Vagina (tissue), 2 donors: ENCODE data around the gene ASXL3. TPM values are rescaled to one million over a fixed set of nuclear protein-coding genes. Genes with fewer than 3 reads are reported as not detected.

Experiments used
- DNase-seq, 2 donors: peaks; one replicate each; pipeline ENCODE4 v3.0.0-alpha.2; 2017; ENCODE audit errors: extremely low spot score in 2 of 2
- H3K27ac ChIP-seq: fragments of 200-600 bp; sonication (generic); one replicate; pipeline ENCODE4 v1.5.1; 2019
- H3K27me3 ChIP-seq: fragments of 200-600 bp; sonication (generic); one replicate; pipeline ENCODE4 v1.5.1; 2019
- H3K36me3 ChIP-seq, 2 donors: fragments of 200-600 bp; sonication (generic); one replicate each; pipeline ENCODE4 v1.5.1; 2017 to 2019
- H3K4me1 ChIP-seq: fragments of 200-600 bp; sonication (generic); one replicate; pipeline ENCODE4 v1.5.1; 2019
- H3K4me3 ChIP-seq, 2 donors: fragments of 200-600 bp; sonication (generic); 1 replicate in 1 of 2; 2 replicates in 1 of 2; pipeline ENCODE4 v1.5.1; 2016 to 2019
- H3K9me3 ChIP-seq: fragments of 200-600 bp; sonication (generic); one replicate; pipeline ENCODE4 v1.5.1; 2019
- POLR2A ChIP-seq, 2 donors: fragments of 450-650 bp; IDR thresholded peaks; one replicate each; pipeline ENCODE4 v1.6.1; 2017; ENCODE audit warnings: antibody characterized with exemption in 2 of 2, mild to moderate bottlenecking in 2 of 2, moderate library complexity in 2 of 2
- POLR2AphosphoS5 ChIP-seq, 2 donors: sonication (generic); formaldehyde crosslinking; IDR thresholded peaks; one replicate each; pipeline ENCODE4 v1.9.0; 2017; ENCODE audit warnings: antibody characterized with exemption in 2 of 2, mild to moderate bottlenecking in 2 of 2, low read depth in 1 of 2; ENCODE audit not compliant: insufficient read depth in 1 of 2
- intact Hi-C: fragments of 100-400 bp; cut with DNase I; formaldehyde crosslinking; loops from one replicate; pipeline ENCODE4 v1.15.1; 2023
- total RNA-seq: library from RNA; depleted of rRNA; stranded (reverse); fragments of >200 nt; gene quantifications from one replicate; pipeline ENCODE4 v1.2.3, GENCODE V29; 2016
- TF ChIP-seq, protein P1 (sequence below), 3 experiments: fragments of 450-650 bp in 2 of 3; fragments of 200-600 bp in 1 of 3; sonication (generic) in 1 of 3; IDR thresholded peaks; one replicate each; pipeline ENCODE4 v1.5.1; 2017 to 2019; ENCODE audit warnings: antibody characterized with exemption in 3 of 3, mild to moderate bottlenecking in 2 of 3, moderate library complexity in 2 of 3

ASXL3 gene
- total RNA-seq, 1 donor from 2014 or later: 5.9 TPM

DNA sequence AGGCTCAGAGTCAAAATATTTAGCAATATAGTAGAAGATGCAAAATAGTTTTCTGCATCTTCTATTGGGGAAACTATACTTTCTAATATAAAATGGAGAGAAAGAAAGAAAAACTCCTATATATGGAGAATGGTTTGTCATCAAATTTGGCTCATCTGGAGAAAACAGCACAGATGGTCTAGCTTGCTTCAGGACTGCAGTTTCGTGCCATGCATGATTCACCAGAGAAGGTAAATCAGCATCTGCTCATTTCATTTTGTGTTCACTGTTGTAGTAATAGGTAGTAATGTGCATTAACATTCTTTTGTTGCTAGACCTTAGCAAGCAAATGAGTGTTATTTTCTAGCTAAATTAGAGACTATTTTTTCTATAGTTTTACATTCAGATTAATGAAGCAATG lies 179.0 kb downstream of the ASXL3 start:
- Histone ChIP-seq H3K4me3 (no peak overlapping the region), H3K27ac (no peak overlapping the region), H3K36me3 (no peaks in the 10 kb centered on the region), H3K9me3 (no peaks in the 10 kb centered on the region), H3K27me3 (no peaks in the 10 kb centered on the region), H3K4me1 (peaks cover 8% of the 10 kb centered on the region)
- DNase-seq: no peak
- TF ChIP-seq POLR2AphosphoS5 (IDR thresholded peaks at IDR 0.05; ENCODE audit: insufficient read depth in 1 of 2, low read depth in 1 of 2) (no peak), POLR2A (IDR thresholded peaks at IDR 0.05) (no peak)
- TF ChIP-seq, protein P1, sequence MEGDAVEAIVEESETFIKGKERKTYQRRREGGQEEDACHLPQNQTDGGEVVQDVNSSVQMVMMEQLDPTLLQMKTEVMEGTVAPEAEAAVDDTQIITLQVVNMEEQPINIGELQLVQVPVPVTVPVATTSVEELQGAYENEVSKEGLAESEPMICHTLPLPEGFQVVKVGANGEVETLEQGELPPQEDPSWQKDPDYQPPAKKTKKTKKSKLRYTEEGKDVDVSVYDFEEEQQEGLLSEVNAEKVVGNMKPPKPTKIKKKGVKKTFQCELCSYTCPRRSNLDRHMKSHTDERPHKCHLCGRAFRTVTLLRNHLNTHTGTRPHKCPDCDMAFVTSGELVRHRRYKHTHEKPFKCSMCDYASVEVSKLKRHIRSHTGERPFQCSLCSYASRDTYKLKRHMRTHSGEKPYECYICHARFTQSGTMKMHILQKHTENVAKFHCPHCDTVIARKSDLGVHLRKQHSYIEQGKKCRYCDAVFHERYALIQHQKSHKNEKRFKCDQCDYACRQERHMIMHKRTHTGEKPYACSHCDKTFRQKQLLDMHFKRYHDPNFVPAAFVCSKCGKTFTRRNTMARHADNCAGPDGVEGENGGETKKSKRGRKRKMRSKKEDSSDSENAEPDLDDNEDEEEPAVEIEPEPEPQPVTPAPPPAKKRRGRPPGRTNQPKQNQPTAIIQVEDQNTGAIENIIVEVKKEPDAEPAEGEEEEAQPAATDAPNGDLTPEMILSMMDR (IDR thresholded peaks at IDR 0.05): no peak
- intact Hi-C loops: no loop called here

DNA sequence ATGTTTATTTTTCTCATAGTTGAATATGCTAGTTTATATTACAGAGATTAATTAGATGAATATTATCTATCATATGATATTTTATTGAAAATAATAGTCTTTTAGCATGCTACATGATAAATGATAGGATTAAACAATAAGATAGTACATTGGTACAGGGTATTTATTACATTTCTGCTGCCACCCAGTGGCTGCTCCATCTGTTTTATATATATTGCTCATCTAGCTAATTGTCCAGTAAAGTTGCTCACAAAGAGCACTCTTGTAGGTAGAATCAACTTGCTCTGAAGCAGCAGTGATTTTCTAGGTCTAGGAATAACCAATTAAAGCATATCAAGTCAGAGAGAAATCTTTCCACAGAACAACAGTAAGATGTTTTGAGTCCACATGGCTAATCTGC lies 183.3 kb downstream of the ASXL3 start:
- peaks cover 1% of the 10 kb centered on the region for H3K4me1 ChIP-seq
- no peak for TF ChIP-seq POLR2AphosphoS5 (IDR thresholded peaks at IDR 0.05; ENCODE audit: insufficient read depth in 1 of 2, low read depth in 1 of 2)
- no peak for TF ChIP-seq POLR2A (IDR thresholded peaks at IDR 0.05)
- TF ChIP-seq, protein P1 (IDR thresholded peaks at IDR 0.05): no peak
- no peak overlapping the region for H3K4me3 ChIP-seq
- H3K27ac ChIP-seq: no peak overlapping the region
- no peaks in the 10 kb centered on the region for H3K36me3 ChIP-seq
- intact Hi-C loops: loop anchor here (5.0 kb wide), 1 partner anchor 1049 kb away; no protein-coding TSS in a partner anchor
- no peak for DNase-seq
- H3K27me3 ChIP-seq: no peaks in the 10 kb centered on the region
- no peaks in the 10 kb centered on the region for H3K9me3 ChIP-seq

DNA sequence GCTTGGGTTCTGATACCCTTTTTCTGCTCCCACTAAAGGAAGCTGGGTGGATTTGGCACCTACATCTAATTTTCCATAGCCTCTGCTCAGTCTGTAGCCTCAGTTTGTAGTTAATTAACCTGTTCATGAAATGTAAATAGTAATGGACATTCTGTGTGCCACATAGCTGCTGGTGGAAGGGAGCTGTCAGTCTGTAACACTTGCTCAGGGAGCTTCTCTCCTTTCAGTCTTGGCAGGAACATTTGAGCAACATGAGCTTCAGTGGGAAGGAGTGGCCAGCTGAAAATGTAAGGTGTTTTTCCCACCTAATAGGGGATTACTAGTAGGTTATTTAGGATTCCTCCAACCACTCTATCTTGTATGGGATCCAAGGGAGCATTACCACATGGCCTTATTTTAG lies 203.4 kb downstream of the ASXL3 start:
- TF ChIP-seq POLR2A (IDR thresholded peaks at IDR 0.05) (no peak), POLR2AphosphoS5 (IDR thresholded peaks at IDR 0.05; ENCODE audit: insufficient read depth in 1 of 2, low read depth in 1 of 2) (no peak)
- TF ChIP-seq, protein P1 (IDR thresholded peaks at IDR 0.05): no peak
- Histone ChIP-seq H3K36me3 (no peaks in the 10 kb centered on the region), H3K27me3 (no peaks in the 10 kb centered on the region), H3K27ac (no peak overlapping the region), H3K4me3 (no peak overlapping the region), H3K9me3 (no peaks in the 10 kb centered on the region), H3K4me1 (no peaks in the 10 kb centered on the region)
- DNase-seq: no peak
- intact Hi-C loops: no loop called here

Other genes with a start within 250 kb of the ASXL3 start
- gene CCDC178, start 137.5 kb upstream of the ASXL3 start, total RNA-seq: 10.8 TPM